ENCODE data around the gene CAPN13.

CAPN13 gene

GRCh38 chr2:30708491-30709290, 98.6 kb downstream of the CAPN13 start:
- no peak overlapping the region for H3K4me3 ChIP-seq (ENCODE audit: low read length, poor library complexity, severe bottlenecking)
- H3F3A ChIP-seq (ENCODE audit: low read depth), result no peaks in the 10 kb centered on the region
- no peak overlapping the region for H3K9ac ChIP-seq (ENCODE audit: low read depth, low read length, poor library complexity, severe bottlenecking)
- no peaks in the 10 kb centered on the region for H3K79me2 ChIP-seq (ENCODE audit: insufficient read depth, low read length)
- no peaks in the 10 kb centered on the region for H3K9me3 ChIP-seq (ENCODE audit: insufficient read depth, low read depth, low read length)
- H3K4me2 ChIP-seq (ENCODE audit: low read depth, low read length, poor library complexity, severe bottlenecking), result no peak overlapping the region
- H2AFZ ChIP-seq (ENCODE audit: low read length), result no peak overlapping the region
- TF ChIP-seq CTCF (conservative IDR thresholded peaks at IDR 0.05; ENCODE audit: low read length) (peak; percentile 58), EZH2phosphoT487 (IDR thresholded peaks at IDR 0.05; ENCODE audit: borderline replicate concordance) (no peak)
- no peaks in the 10 kb centered on the region for H3K4me1 ChIP-seq (ENCODE audit: insufficient read depth, low read length, poor library complexity, severe bottlenecking)
- no peaks in the 10 kb centered on the region for H4K20me1 ChIP-seq (ENCODE audit: insufficient read depth, low read length, poor library complexity, severe bottlenecking)
- no peaks in the 10 kb centered on the region for H3K36me3 ChIP-seq (ENCODE audit: insufficient read depth, low read length)
- H3K9me2 ChIP-seq (replicated peaks; ENCODE audit: low read depth, low read length), result no peaks in the 10 kb centered on the region
- no peaks in the 10 kb centered on the region for H3K27me3 ChIP-seq (ENCODE audit: insufficient read depth, low read length, poor library complexity, severe bottlenecking)

GRCh38 chr2:30707304-30707903, 99.8 kb downstream of the CAPN13 start:
- Histone ChIP-seq H3K9me2 (replicated peaks; ENCODE audit: low read depth, low read length) (no peaks in the 10 kb centered on the region), H3F3A (ENCODE audit: low read depth) (no peaks in the 10 kb centered on the region), H2AFZ (ENCODE audit: low read length) (no peak overlapping the region), H3K9ac (ENCODE audit: low read depth, low read length, poor library complexity, severe bottlenecking) (no peak overlapping the region), H3K4me3 (ENCODE audit: low read length, poor library complexity, severe bottlenecking) (no peak overlapping the region), H3K9me3 (ENCODE audit: insufficient read depth, low read depth, low read length) (peaks cover 3% of the 10 kb centered on the region), H4K20me1 (ENCODE audit: insufficient read depth, low read length, poor library complexity, severe bottlenecking) (no peaks in the 10 kb centered on the region), H3K27me3 (ENCODE audit: insufficient read depth, low read length, poor library complexity, severe bottlenecking) (peaks cover 6% of the 10 kb centered on the region), H3K4me1 (ENCODE audit: insufficient read depth, low read length, poor library complexity, severe bottlenecking) (no peaks in the 10 kb centered on the region), H3K36me3 (ENCODE audit: insufficient read depth, low read length) (no peaks in the 10 kb centered on the region), H3K4me2 (ENCODE audit: low read depth, low read length, poor library complexity, severe bottlenecking) (no peak overlapping the region), H3K79me2 (ENCODE audit: insufficient read depth, low read length) (no peaks in the 10 kb centered on the region)
- no peak for TF ChIP-seq EZH2phosphoT487 (IDR thresholded peaks at IDR 0.05; ENCODE audit: borderline replicate concordance)
- TF ChIP-seq CTCF (conservative IDR thresholded peaks at IDR 0.05; ENCODE audit: low read length), result 0 out of 2 replicates have a peak, but pooled peaks have one; percentile 1

GRCh38 chr2:30706534-30707303, 100.5 kb downstream of the CAPN13 start:
- Histone ChIP-seq H3K4me2 (ENCODE audit: low read depth, low read length, poor library complexity, severe bottlenecking) (no peak overlapping the region), H3K4me3 (ENCODE audit: low read length, poor library complexity, severe bottlenecking) (no peak overlapping the region), H3K9me2 (replicated peaks; ENCODE audit: low read depth, low read length) (no peaks in the 10 kb centered on the region), H3K9ac (ENCODE audit: low read depth, low read length, poor library complexity, severe bottlenecking) (no peak overlapping the region), H4K20me1 (ENCODE audit: insufficient read depth, low read length, poor library complexity, severe bottlenecking) (no peaks in the 10 kb centered on the region), H3F3A (ENCODE audit: low read depth) (no peaks in the 10 kb centered on the region), H3K4me1 (ENCODE audit: insufficient read depth, low read length, poor library complexity, severe bottlenecking) (no peaks in the 10 kb centered on the region), H3K27me3 (ENCODE audit: insufficient read depth, low read length, poor library complexity, severe bottlenecking) (peaks cover 12% of the 10 kb centered on the region), H3K79me2 (ENCODE audit: insufficient read depth, low read length) (no peaks in the 10 kb centered on the region), H2AFZ (ENCODE audit: low read length) (no peak overlapping the region), H3K9me3 (ENCODE audit: insufficient read depth, low read depth, low read length) (peaks cover 10% of the 10 kb centered on the region), H3K36me3 (ENCODE audit: insufficient read depth, low read length) (no peaks in the 10 kb centered on the region)
- TF ChIP-seq EZH2phosphoT487 (IDR thresholded peaks at IDR 0.05; ENCODE audit: borderline replicate concordance), result no peak
- peak; percentile 86 for TF ChIP-seq CTCF (conservative IDR thresholded peaks at IDR 0.05; ENCODE audit: low read length)
